ENCODE results near the gene PNKD.

The PNKD gene

DNA sequence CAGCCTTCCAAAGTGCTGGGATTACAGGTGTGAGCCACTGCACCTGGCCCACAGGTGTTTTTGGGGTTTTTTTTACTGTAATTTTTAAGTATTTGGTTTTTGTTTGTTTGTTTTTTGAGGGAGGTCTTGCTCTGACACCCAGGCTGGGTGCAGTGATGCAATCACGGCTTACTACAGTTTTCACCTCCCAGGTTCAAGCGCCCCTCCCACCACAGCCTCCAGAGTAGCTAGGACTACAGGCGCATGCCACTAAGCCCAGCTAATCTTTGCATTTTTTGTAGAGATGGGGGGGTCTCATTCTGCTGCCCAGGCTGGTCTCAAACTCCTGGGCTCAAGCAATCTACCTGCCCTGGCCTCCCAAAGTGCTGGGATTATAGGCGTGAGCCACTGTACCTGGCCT lies 104.5 kb downstream of the PNKD start:
- no peak for DNase-seq (ENCODE audit: low spot score)

DNA sequence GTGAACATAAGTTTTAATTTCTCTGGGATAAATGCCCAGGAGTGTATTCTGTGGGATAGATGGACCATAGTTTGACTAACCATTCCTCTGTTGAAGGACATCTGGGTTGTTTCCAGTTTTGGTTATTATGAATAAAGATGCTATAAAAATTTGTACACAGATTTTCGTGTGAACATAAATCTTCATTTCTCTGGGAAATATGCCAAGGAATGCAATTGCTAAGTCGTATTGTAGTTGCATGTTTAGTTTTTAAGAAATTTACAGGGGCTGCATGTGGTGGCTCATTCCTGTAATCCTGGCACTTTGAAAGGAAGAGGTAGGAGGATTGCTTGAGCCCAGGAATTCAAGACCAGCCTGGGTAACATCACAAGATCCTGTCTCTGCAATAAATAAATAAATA lies 104.9 kb downstream of the PNKD start:
- no peak for DNase-seq (ENCODE audit: low spot score)

DNA sequence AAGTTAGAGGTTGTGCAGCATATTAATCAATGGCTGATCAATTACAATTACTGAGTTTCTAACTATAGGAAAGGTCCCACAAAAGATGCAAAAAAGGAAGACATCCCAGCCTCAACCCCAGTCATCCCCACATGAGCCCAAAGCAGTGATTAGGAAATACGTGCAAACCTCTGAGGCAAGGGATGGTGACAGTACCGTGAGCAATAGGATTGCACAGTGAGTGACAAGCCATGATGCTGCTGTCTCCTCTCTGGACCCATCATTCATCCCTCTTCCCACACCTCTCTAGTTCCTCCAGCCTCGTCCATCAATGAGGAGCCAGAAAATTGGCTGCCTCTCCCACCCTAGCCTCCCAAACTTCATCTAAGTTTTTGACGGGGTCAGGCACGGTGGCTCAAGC lies 107.7 kb downstream of the PNKD start:
- no peak for DNase-seq (ENCODE audit: low spot score)

DNA sequence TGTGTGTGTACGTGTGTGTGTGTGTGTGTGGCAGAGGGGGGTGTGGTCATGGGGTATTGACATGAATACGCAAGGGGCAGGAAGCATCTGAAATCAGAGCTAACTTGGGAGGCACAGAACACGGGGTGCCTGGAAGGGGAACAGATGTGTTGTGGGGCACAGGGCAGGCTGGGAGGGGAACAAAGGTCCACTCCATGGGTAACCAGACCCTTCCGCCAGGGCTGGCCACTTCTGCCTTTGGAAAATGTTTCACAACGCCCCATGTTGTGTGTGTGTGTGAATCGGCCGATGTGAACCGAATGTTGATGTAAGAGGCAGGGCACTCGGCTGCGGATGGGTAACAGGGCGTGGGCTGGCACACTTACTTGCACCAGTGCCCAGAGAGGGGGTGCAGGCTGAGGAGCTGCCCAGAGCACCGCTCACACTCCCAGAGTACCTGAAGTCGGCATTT lies 111.6 kb downstream of the PNKD start, which contains the start of gene SLC11A1:
Gene SLC11A1 (plus strand): TSS at position 358 of the 451 bp plus-strand sequence. CDS start 96 bp downstream, outside the sequence.
- no peak for DNase-seq (ENCODE audit: low spot score)

DNA sequence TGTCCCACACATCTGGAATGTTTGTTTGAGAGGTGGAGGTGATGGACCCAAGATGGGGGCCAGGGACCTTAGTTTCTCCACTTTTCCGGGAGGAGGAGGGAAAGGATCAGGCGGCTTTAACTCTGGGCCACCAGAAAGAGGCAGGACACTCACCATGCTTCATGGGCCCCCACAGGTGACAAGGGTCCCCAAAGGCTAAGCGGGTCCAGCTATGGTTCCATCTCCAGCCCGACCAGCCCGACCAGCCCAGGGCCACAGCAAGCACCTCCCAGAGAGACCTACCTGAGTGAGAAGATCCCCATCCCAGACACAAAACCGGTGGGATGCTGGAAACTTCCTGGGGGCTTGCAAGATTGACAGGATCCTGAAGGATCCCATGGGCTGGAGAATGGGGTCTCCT lies 112.5 kb downstream of the PNKD start:
- no peak for DNase-seq (ENCODE audit: low spot score)

DNA sequence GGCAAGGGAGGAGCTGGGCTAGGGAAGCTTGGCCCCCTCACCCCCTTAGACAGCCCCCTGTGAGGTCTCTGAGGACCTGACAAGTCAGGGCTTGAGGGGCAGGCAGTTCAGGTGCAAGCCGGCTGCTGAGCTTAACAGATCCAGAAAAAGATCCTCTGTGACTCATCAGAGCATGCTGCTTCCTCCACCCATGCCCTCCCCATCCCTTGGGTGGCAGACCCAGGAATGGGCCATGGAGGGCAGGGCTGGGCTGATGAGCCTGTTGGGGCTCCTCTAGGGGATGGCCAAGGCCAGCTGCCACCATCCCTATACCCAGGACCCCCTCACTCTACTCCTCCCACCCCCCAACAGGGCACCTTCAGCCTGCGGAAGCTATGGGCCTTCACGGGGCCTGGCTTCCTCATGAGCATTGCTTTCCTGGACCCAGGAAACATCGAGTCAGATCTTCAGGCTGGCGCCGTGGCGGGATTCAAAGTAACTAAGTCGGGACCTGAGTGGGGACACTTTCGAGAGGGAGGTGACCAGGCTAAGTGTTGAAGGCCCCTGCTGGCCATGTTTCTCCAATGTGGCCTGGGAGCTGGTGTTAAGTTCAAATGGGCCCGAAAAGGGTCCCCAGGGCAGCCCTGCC lies 113.7 kb downstream of the PNKD start:
- DNase-seq (ENCODE audit: low spot score), result no peak

DNA sequence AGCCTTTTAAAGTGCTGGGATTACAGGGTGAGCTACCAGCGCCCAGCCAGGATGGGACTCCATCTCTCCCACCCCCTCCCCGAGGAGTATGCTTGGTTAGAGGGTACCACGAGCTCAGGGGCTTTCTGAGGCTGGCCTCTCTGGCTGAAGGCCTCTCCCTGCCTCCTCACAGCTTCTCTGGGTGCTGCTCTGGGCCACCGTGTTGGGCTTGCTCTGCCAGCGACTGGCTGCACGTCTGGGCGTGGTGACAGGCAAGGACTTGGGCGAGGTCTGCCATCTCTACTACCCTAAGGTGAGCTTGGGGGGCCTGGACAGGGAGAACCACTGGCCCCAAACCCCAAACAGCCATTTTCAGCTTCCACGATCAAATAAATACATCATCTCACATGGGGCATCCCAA lies 114.7 kb downstream of the PNKD start:
- no peak for DNase-seq (ENCODE audit: low spot score)

DNA sequence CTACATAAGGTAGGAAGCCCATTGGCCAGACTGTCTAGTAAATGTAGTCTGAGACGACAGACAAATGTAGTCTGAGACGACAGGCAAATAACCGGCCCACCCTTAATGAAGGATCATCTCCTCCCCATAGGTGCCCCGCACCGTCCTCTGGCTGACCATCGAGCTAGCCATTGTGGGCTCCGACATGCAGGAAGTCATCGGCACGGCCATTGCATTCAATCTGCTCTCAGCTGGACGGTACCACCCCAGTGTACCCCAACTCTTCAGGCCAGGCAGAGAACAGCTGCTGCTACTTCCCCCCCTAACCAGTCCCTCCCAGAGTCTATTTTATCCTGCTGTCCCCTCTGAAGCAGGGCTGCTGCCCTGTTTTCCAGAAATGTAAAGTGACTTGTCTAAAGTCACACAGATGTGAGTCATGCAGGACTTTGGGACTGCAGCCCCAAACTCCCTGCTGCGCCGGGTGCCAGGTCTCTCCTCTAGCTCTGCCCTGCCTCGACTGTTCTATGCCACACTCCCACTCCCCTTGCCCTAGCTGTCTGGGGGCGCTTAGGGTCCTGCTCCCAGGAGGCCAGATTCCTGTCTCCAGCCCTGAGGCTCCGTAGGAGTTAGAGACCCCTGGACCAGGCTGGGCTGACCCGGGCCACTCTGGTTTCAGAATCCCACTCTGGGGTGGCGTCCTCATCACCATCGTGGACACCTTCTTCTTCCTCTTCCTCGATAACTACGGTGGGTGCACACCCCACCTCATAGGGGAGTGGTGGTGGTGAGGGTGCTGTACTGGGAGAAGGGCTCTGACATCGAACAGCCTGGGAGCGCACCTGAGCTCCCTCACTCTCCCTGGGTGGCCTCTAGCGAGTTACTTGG lies 116.4 kb downstream of the PNKD start:
- DNase-seq (ENCODE audit: low spot score), result no peak

DNA sequence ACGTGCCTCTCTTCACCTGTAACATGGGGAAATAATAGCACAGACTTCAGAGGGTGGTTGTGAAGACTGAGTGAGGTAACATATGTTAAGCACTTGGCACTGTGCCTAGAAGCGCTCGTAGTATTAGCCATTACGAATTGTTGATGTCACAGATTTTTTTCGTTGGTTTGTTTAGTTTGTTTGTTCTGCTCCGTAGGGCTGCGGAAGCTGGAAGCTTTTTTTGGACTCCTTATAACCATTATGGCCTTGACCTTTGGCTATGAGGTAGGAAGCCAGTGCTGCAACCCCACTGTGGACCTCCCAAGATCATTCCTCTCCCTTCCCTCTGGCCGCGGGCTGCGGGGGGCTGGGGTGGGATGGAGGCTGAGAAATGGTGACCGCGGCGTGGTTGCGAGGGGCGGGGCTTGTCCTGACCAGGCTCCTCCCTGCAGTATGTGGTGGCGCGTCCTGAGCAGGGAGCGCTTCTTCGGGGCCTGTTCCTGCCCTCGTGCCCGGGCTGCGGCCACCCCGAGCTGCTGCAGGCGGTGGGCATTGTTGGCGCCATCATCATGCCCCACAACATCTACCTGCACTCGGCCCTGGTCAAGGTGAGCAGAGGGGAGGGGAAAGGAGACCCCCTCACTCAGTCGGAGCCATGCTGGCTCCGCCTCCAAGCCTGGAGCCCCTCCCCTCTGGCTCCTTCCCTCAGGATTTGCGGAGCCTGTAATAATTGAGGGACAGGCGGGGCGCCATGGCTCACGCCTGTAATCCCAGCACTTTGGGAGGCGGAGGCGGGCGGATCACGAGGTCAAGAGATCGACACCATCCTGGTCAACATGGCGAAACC lies 117.3 kb downstream of the PNKD start:
- no peak for DNase-seq (ENCODE audit: low spot score)

DNA sequence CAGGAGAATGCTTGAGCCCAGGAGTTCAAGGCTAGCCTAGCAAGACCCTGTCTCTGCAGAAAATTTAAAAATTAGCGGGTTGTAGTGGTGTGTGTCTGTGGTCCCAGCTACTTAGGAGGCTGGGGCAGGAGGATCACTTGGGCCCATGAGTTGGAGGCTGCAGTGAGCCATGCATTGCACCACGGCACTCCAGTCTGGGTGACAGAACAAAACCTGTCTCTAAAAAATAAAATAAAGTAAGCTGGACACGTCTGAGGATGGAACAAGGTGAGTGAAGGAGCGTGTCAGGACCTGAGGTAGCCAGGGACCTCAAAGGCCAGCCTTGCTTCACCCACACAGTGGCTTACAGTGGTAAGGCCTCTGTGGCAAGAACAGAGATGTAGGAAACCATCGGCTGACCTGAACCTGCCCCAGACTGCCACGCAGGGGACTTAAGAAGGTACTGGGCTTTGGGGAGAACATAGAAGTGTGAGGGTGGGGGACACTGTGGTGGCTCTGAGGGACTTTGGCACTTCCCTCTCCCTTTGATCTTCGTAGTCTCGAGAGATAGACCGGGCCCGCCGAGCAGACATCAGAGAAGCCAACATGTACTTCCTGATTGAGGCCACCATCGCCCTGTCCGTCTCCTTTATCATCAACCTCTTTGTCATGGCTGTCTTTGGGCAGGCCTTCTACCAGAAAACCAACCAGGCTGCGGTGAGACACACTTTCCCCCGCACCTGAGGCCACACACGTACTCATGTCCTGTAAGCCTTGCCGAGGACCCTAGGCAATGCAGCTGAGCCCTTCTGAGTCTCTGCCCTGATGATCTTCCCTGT lies 119.2 kb downstream of the PNKD start:
- DNase-seq (ENCODE audit: low spot score), result no peak

DNA sequence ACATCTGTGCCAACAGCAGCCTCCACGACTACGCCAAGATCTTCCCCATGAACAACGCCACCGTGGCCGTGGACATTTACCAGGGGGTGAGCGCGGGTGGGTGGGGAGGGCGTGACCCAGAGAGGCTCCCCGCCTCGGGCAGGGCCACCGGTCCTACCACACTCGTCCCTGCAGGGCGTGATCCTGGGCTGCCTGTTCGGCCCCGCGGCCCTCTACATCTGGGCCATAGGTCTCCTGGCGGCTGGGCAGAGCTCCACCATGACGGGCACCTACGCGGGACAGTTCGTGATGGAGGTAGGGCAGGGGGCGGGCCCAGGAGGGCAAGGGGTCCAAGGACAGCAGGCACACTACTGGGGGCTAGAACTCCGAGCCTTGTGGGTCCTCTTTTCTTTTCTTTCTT lies 120.9 kb downstream of the PNKD start:
- DNase-seq (ENCODE audit: low spot score), result no peak

DNA sequence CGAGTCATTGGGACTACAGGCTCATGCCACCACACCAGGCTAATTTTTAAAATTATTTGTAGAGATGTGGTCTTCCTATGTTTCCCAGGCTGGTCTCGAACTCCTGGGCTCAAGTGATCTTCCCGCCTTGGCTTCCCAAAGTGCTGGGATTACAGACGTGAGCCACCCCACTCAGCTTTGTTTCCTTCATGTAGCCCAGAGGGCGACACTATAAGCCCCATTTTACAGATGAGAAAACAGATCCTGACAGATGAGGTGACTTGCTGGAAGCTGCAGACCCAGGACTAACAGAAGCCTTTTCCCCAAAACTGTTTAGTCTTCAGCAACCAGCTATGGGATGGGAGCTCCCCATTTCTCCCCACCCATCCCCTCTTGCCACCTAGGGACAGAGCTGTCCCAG lies 122.1 kb downstream of the PNKD start:
- DNase-seq (ENCODE audit: low spot score), result no peak

DNA sequence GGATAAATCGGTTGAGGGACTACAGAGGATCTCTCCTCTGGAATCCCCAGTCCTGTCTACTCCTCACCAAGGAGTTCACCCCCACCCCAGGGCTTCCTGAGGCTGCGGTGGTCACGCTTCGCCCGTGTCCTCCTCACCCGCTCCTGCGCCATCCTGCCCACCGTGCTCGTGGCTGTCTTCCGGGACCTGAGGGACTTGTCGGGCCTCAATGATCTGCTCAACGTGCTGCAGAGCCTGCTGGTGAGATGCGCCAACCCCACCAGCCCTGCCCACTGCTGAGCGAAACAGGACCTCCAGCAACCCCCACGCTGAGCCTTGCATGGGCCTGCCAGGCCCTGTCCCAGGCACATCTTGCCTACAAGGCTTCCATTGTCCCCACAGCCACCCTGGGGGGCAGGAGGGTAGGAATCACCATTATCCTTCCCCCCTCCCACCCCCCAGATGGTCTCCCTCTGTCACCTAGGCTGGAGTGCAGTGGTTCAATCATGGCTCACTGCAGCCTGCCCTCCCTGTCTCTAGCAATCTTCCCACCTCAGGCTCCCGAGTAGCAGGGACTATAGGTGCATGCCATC lies 122.7 kb downstream of the PNKD start:
- no peak for DNase-seq (ENCODE audit: low spot score)

DNA sequence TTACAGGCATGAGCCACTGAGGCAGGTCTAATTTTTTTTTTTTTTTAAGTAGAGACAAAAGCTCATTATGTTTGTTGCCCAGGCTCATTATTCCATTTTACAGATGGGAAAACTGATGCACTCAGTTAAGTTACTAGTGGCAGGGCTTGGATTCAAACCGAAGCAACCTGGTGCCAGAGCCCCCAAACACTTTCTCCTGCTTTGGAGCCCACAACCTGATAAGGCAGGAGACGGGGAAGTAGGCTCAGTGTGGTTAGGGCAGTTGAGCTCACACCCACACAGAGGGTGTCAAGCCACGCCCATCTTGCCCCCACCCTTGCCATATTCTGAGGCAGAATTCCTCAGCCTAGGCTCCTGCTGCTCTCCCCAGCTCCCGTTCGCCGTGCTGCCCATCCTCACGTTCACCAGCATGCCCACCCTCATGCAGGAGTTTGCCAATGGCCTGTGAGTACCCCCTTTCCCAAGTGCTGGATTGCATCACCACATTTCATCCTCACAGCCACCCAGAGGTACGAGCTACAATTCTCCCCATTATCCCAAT lies 123.5 kb downstream of the PNKD start:
- DNase-seq (ENCODE audit: low spot score), result no peak

DNA sequence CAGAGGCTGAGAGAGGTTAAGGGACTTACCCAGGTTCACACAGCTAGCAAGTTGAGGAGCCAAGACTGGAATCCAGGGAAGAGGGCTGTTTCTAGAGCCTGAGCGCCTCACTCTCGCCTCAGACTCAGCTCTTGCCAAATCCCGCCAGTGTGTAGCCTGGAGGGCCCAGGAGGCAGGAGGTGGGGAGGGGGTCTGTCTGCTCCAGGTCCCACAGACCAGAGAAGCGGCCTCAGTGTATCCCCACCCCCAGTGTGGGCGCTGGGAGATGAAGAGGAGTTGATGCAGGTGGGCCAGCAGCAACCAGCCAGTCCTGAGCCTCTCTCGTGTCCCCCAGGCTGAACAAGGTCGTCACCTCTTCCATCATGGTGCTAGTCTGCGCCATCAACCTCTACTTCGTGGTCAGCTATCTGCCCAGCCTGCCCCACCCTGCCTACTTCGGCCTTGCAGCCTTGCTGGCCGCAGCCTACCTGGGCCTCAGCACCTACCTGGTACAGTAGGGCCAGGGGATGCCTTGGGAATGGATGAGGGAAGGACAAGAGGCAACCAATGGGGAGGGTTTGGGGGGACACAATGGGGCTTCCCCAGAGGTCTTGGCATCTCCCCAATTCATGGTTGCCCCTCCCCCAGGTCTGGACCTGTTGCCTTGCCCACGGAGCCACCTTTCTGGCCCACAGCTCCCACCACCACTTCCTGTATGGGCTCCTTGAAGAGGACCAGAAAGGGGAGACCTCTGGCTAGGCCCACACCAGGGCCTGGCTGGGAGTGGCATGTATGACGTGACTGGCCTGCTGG lies 124.2 kb downstream of the PNKD start:
- no peak for DNase-seq (ENCODE audit: low spot score)

DNA sequence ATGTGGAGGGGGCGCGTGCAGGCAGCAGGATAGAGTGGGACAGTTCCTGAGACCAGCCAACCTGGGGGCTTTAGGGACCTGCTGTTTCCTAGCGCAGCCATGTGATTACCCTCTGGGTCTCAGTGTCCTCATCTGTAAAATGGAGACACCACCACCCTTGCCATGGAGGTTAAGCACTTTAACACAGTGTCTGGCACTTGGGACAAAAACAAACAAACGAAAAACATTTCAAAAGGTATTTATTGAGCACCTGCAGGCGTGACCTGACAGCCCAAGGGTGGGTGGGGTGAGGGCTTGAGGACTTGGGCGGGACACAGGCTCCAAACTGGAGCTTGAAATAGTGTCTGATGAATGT lies 124.7 kb downstream of the PNKD start:
- DNase-seq (ENCODE audit: low spot score), result no peak

DNA sequence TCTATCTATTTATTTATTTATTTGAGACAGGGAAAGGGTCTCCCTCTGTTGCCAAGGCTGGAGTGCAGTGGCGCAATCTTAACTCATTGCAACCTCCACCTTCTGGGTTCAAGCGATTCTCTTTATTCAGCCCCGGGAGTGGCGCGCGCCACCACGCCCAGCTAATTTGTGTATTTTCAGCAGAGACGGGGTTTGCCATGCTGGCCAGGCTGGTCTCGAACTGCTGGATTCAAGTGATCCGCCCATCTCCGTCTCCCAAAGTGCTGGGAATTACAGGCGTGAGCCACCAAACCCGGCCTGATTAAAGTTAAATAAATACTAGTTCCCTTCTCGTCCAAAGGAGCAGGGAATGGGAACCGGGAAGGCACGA lies 125.1 kb downstream of the PNKD start:
- DNase-seq (ENCODE audit: low spot score), result no peak

DNA sequence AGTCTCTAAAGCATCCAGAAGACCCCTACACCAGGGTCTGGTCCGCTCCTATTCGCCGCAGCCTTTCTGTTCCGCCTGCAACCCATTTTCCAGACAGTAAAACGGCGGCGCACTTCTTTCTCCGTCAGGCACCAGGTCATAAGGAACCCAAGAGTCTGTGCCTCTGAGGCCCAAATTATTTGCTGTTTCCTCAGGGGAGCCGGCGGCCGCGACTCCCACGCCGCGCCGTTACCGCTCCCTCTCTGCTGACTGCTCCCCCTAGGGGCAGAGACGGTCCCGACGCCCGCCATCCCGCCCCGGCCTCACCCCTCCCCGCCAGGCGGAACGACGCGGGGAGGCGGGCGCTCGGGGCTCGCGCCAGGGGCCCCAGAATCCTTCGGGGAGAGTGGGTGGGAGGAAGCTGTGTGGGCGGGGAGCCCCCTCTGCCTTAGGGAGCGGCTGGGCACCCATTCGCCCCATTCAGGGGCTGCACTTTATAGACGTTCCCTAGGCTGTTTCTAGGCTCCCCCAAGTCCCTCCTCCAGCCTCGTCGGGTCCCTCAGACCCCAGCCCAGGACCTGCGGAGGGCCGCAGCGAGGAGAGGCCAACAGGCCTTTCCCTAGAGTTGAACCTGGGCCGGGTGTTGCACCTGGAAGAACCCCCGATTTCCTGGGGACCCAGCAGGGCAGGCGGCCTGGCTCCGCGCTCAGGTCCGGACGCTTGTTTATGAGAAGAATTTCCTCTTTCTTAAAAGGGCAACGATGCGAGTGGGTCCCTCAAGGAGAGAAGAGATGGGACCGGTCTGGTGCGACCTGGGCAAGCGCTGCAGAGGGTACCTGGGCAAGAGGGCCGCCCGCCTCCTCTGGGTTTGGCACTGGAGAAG lies 125.7 kb downstream of the PNKD start:
- DNase-seq (ENCODE audit: low spot score), result peak; percentile 50

Measured in COLO829 (cell line).